ENCODE results near the gene SPATA12. TPM values are rescaled to one million over a fixed set of nuclear protein-coding genes. Genes with fewer than 3 reads are reported as not detected.

SPATA12 gene
- total and polyA plus RNA-seq, 4 donors = not detected

- H3K4me3 ChIP-seq (ENCODE audit: low read depth in 1 of 3, low read length in 3 of 3) = no peak overlapping the region
- peaks cover 6 to 11% (median 9%) of the 10 kb centered on the region in 4 donors for H3K4me1 ChIP-seq (ENCODE audit: control insufficient read depth in 4 of 4, insufficient read depth in 4 of 4, low read length in 3 of 4)
- TF ChIP-seq HNF4G (IDR thresholded peaks at IDR 0.05) (no peak), RAD21 (IDR thresholded peaks at IDR 0.05) (no peak), TAF1 (conservative IDR thresholded peaks at IDR 0.05) (no peak), CTCF (IDR thresholded peaks at IDR 0.05; ENCODE audit: low read depth, low read length, missing input control) (no peak), JUND (IDR thresholded peaks at IDR 0.05) (no peak), FOXA1 (IDR thresholded peaks at IDR 0.05) (no peak), RXRA (IDR thresholded peaks at IDR 0.05) (no peak), SP1 (IDR thresholded peaks at IDR 0.05) (no peak)
- TF ChIP-seq, protein P1, sequence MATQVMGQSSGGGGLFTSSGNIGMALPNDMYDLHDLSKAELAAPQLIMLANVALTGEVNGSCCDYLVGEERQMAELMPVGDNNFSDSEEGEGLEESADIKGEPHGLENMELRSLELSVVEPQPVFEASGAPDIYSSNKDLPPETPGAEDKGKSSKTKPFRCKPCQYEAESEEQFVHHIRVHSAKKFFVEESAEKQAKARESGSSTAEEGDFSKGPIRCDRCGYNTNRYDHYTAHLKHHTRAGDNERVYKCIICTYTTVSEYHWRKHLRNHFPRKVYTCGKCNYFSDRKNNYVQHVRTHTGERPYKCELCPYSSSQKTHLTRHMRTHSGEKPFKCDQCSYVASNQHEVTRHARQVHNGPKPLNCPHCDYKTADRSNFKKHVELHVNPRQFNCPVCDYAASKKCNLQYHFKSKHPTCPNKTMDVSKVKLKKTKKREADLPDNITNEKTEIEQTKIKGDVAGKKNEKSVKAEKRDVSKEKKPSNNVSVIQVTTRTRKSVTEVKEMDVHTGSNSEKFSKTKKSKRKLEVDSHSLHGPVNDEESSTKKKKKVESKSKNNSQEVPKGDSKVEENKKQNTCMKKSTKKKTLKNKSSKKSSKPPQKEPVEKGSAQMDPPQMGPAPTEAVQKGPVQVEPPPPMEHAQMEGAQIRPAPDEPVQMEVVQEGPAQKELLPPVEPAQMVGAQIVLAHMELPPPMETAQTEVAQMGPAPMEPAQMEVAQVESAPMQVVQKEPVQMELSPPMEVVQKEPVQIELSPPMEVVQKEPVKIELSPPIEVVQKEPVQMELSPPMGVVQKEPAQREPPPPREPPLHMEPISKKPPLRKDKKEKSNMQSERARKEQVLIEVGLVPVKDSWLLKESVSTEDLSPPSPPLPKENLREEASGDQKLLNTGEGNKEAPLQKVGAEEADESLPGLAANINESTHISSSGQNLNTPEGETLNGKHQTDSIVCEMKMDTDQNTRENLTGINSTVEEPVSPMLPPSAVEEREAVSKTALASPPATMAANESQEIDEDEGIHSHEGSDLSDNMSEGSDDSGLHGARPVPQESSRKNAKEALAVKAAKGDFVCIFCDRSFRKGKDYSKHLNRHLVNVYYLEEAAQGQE (IDR thresholded peaks at IDR 0.05) = no peak
- TF ChIP-seq, protein P2, sequence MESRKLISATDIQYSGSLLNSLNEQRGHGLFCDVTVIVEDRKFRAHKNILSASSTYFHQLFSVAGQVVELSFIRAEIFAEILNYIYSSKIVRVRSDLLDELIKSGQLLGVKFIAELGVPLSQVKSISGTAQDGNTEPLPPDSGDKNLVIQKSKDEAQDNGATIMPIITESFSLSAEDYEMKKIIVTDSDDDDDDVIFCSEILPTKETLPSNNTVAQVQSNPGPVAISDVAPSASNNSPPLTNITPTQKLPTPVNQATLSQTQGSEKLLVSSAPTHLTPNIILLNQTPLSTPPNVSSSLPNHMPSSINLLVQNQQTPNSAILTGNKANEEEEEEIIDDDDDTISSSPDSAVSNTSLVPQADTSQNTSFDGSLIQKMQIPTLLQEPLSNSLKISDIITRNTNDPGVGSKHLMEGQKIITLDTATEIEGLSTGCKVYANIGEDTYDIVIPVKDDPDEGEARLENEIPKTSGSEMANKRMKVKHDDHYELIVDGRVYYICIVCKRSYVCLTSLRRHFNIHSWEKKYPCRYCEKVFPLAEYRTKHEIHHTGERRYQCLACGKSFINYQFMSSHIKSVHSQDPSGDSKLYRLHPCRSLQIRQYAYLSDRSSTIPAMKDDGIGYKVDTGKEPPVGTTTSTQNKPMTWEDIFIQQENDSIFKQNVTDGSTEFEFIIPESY (IDR thresholded peaks at IDR 0.05) = no peak
- TF ChIP-seq, protein P3, sequence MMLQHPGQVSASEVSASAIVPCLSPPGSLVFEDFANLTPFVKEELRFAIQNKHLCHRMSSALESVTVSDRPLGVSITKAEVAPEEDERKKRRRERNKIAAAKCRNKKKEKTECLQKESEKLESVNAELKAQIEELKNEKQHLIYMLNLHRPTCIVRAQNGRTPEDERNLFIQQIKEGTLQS (IDR thresholded peaks at IDR 0.05) = no peak
- TF ChIP-seq, protein P4, sequence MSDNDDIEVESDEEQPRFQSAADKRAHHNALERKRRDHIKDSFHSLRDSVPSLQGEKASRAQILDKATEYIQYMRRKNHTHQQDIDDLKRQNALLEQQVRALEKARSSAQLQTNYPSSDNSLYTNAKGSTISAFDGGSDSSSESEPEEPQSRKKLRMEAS (IDR thresholded peaks at IDR 0.05) = no peak
- peaks cover 0 to 10% (median 2%) of the 10 kb centered on the region in 4 donors for H3K27me3 ChIP-seq (ENCODE audit: control insufficient read depth in 4 of 4, insufficient read depth in 4 of 4, low read length in 3 of 4)
- no peak overlapping the region for H3K27ac ChIP-seq (ENCODE audit: low read depth in 1 of 2, low read length in 2 of 2)
- 91% methylated on average over 4 of the region's 4 CpGs for WGBS
- no peaks in the 10 kb centered on the region for H3K36me3 ChIP-seq (ENCODE audit: control insufficient read depth in 4 of 4, insufficient read depth in 3 of 4, low read depth in 1 of 4, low read length in 3 of 4)
- DNase-seq (ENCODE audit: low spot score) = no peak
- H3K9ac ChIP-seq (ENCODE audit: low read depth in 1 of 2, low read length in 2 of 2) = no peak overlapping the region
- no peaks in the 10 kb centered on the region for H3K9me3 ChIP-seq (ENCODE audit: control insufficient read depth in 4 of 4, low read length in 3 of 4)
Measured at GRCh38 chr3:57074135-57074534, 13.7 kb downstream of the SPATA12 start.

DNA sequence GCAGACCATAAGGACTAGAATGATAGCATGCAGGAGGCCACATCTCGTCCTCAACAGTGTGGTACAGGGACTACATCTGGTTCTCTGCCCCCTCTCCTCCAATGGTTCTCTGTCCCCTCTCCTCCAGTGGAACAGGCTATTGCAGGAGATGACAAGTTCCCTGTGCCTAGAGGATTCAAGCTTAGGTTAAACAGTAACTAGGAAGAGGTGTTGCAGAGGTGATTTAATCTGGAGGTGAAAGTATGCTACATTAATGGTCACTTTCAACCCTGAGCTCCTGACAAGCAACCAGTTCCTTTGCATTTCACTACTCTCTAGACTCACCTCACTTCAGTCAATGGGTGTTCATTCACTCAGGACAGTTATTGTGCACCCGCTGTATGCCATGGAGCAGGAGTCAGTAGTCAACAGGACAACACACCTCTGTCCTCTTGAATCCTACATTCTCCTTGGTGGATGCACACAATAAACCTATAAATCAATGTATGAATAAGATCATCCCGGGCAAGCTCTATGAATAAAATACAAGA, 16.0 kb downstream of the SPATA12 start:
- Histone ChIP-seq H3K27ac (ENCODE audit: low read depth in 1 of 2, low read length in 2 of 2) (no peak overlapping the region), H3K9me3 (ENCODE audit: control insufficient read depth in 4 of 4, low read length in 3 of 4) (no peaks in the 10 kb centered on the region), H3K27me3 (ENCODE audit: control insufficient read depth in 4 of 4, insufficient read depth in 4 of 4, low read length in 3 of 4) (peaks cover 0 to 10% (median 2%) of the 10 kb centered on the region in 4 donors), H3K36me3 (ENCODE audit: control insufficient read depth in 4 of 4, insufficient read depth in 3 of 4, low read depth in 1 of 4, low read length in 3 of 4) (no peaks in the 10 kb centered on the region), H3K9ac (ENCODE audit: low read depth in 1 of 2, low read length in 2 of 2) (no peak overlapping the region), H3K4me1 (ENCODE audit: control insufficient read depth in 4 of 4, insufficient read depth in 4 of 4, low read length in 3 of 4) (peaks cover 6 to 16% (median 11%) of the 10 kb centered on the region in 4 donors), H3K4me3 (ENCODE audit: low read depth in 1 of 3, low read length in 3 of 3) (no peak overlapping the region)
- TF ChIP-seq HNF4A (conservative IDR thresholded peaks at IDR 0.05) (no peak), GABPA (IDR thresholded peaks at IDR 0.05 in 1 of 2, conservative IDR thresholded peaks at IDR 0.05 in 1 of 2) (no peak), JUND (IDR thresholded peaks at IDR 0.05) (no peak), HNF4G (IDR thresholded peaks at IDR 0.05) (no peak), EGR1 (IDR thresholded peaks at IDR 0.05; ENCODE audit: low read depth in 2 of 2) (no peak), CTCF (IDR thresholded peaks at IDR 0.05; ENCODE audit: low read depth, low read length, missing input control) (no peak)
- TF ChIP-seq, protein P1 (IDR thresholded peaks at IDR 0.05) = no peak
- TF ChIP-seq, protein P4 (IDR thresholded peaks at IDR 0.05) = no peak
- TF ChIP-seq, protein P3 (IDR thresholded peaks at IDR 0.05) = no peak
- 92% methylated on average over 3 of the region's 3 CpGs for WGBS
- no peak for DNase-seq (ENCODE audit: low spot score)

All from liver (tissue), 9 donors.